ENCODE measurements around the gene PCDHGA8.

Gene PCDHGA8

GRCh38 chr5:141419074-141419880 lies 26.8 kb downstream of the PCDHGA8 start:
- Histone ChIP-seq H3K36me3 (replicated peaks; ENCODE audit: low read depth, low read length) (no peaks in the 10 kb centered on the region), H3K9me3 (ENCODE audit: insufficient read depth, low read length) (no peaks in the 10 kb centered on the region), H3K27me3 (ENCODE audit: low read depth, low read length) (no peaks in the 10 kb centered on the region), H2AFZ (ENCODE audit: low read depth, low read length) (no peak overlapping the region), H3K4me1 (ENCODE audit: low read length) (no peaks in the 10 kb centered on the region), H4K20me1 (ENCODE audit: insufficient read depth, low read length) (no peaks in the 10 kb centered on the region), H3K4me3 (ENCODE audit: low read length) (no peak overlapping the region), H3K79me2 (ENCODE audit: low read length) (no peaks in the 10 kb centered on the region), H3K27ac (ENCODE audit: low read length) (no peak overlapping the region), H3K9ac (ENCODE audit: low read length) (no peak overlapping the region), H3K4me2 (ENCODE audit: low read length) (no peak overlapping the region)
- TF ChIP-seq EZH2phosphoT487 (IDR thresholded peaks at IDR 0.05; ENCODE audit: low read depth) (no peak), CTCF (IDR thresholded peaks at IDR 0.05; ENCODE audit: low read depth, low read length) (no peak)

GRCh38 chr5:141420855-141421488 lies 28.5 kb downstream of the PCDHGA8 start, which contains the start of gene PCDHGA11:
PCDHGA11 (plus strand) TSS chr5:141421051; CDS start chr5:141421228, 177 bp downstream.
- Histone ChIP-seq H3K9ac (ENCODE audit: low read length) (peak within 1 kb of the TSS; percentile 61), H2AFZ (ENCODE audit: low read depth, low read length) (peak within 1 kb of the TSS; percentile 95), H3K79me2 (ENCODE audit: low read length) (no peaks in the 10 kb centered on the region), H3K36me3 (replicated peaks; ENCODE audit: low read depth, low read length) (no peaks in the 10 kb centered on the region), H3K27me3 (ENCODE audit: low read depth, low read length) (no peaks in the 10 kb centered on the region), H3K4me1 (ENCODE audit: low read length) (no peaks in the 10 kb centered on the region), H3K4me2 (ENCODE audit: low read length) (peak within 1 kb of the TSS; percentile 89), H4K20me1 (ENCODE audit: insufficient read depth, low read length) (no peaks in the 10 kb centered on the region), H3K9me3 (ENCODE audit: insufficient read depth, low read length) (no peaks in the 10 kb centered on the region), H3K27ac (ENCODE audit: low read length) (no peak within 1 kb of the TSS), H3K4me3 (ENCODE audit: low read length) (peak within 1 kb of the TSS; percentile 93)
- TF ChIP-seq CTCF (IDR thresholded peaks at IDR 0.05; ENCODE audit: low read depth, low read length) = peak; percentile 65
- no peak for TF ChIP-seq EZH2phosphoT487 (IDR thresholded peaks at IDR 0.05; ENCODE audit: low read depth)

GRCh38 chr5:141421489-141421855 lies 29.0 kb downstream of the PCDHGA8 start:
- Histone ChIP-seq H3K4me3 (ENCODE audit: low read length) (peak overlapping the region; percentile 93), H3K27me3 (ENCODE audit: low read depth, low read length) (no peaks in the 10 kb centered on the region), H3K4me1 (ENCODE audit: low read length) (no peaks in the 10 kb centered on the region), H4K20me1 (ENCODE audit: insufficient read depth, low read length) (no peaks in the 10 kb centered on the region), H3K4me2 (ENCODE audit: low read length) (peak overlapping the region; percentile 89), H3K36me3 (replicated peaks; ENCODE audit: low read depth, low read length) (no peaks in the 10 kb centered on the region), H3K9me3 (ENCODE audit: insufficient read depth, low read length) (no peaks in the 10 kb centered on the region), H3K27ac (ENCODE audit: low read length) (no peak overlapping the region), H3K9ac (ENCODE audit: low read length) (peak overlapping the region; percentile 61), H3K79me2 (ENCODE audit: low read length) (no peaks in the 10 kb centered on the region), H2AFZ (ENCODE audit: low read depth, low read length) (peak overlapping the region; percentile 95)
- no peak for TF ChIP-seq CTCF (IDR thresholded peaks at IDR 0.05; ENCODE audit: low read depth, low read length)
- TF ChIP-seq EZH2phosphoT487 (IDR thresholded peaks at IDR 0.05; ENCODE audit: low read depth) = no peak

GRCh38 chr5:141422742-141423291 lies 30.4 kb downstream of the PCDHGA8 start:
- Histone ChIP-seq H4K20me1 (ENCODE audit: insufficient read depth, low read length) (no peaks in the 10 kb centered on the region), H3K4me2 (ENCODE audit: low read length) (no peak overlapping the region), H3K27me3 (ENCODE audit: low read depth, low read length) (no peaks in the 10 kb centered on the region), H2AFZ (ENCODE audit: low read depth, low read length) (no peak overlapping the region), H3K4me3 (ENCODE audit: low read length) (no peak overlapping the region), H3K9me3 (ENCODE audit: insufficient read depth, low read length) (no peaks in the 10 kb centered on the region), H3K36me3 (replicated peaks; ENCODE audit: low read depth, low read length) (no peaks in the 10 kb centered on the region), H3K79me2 (ENCODE audit: low read length) (no peaks in the 10 kb centered on the region), H3K27ac (ENCODE audit: low read length) (no peak overlapping the region), H3K4me1 (ENCODE audit: low read length) (no peaks in the 10 kb centered on the region), H3K9ac (ENCODE audit: low read length) (no peak overlapping the region)
- TF ChIP-seq EZH2phosphoT487 (IDR thresholded peaks at IDR 0.05; ENCODE audit: low read depth) (no peak), CTCF (IDR thresholded peaks at IDR 0.05; ENCODE audit: low read depth, low read length) (no peak)

All from OCI-LY3 (cell line).